ENCODE data around the gene KANSL1.

DNA sequence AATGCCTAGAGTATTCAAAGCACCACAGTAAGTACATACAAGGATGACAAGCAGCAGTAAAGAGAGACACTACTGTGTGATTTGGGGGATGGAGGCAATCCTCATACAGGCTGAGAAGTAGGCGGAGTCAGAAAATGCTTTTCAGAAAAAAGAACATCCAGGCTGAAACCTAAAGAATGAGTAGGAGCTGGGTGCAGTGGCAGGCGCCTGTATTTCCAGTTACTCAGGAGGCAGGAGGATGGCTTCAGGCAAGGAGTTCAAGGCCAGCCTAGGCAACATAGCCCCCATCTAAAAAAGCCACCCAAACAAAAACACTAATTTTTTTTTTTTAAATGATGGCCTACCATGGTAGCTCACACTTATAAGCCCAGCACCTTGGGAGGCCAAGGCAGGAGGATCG is 10.3 kb downstream of the KANSL1 start:
- TF ChIP-seq TCF12 (IDR thresholded peaks at IDR 0.05; ENCODE audit: low read depth) = no peak
- TF ChIP-seq, protein P1, sequence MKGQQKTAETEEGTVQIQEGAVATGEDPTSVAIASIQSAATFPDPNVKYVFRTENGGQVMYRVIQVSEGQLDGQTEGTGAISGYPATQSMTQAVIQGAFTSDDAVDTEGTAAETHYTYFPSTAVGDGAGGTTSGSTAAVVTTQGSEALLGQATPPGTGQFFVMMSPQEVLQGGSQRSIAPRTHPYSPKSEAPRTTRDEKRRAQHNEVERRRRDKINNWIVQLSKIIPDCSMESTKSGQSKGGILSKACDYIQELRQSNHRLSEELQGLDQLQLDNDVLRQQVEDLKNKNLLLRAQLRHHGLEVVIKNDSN (IDR thresholded peaks at IDR 0.05) = no peak
- no peak for TF ChIP-seq YY1 (IDR thresholded peaks at IDR 0.05; ENCODE audit: low read depth)
